Esophagus muscularis mucosa (tissue), 4 donors: ENCODE results near the gene SAMD4B. TPM values are rescaled to one million over a fixed set of nuclear protein-coding genes. Genes with fewer than 3 reads are reported as not detected.
A peak's percentile ranks its signal among the peaks of the same experiment; 100 is the strongest.
"Not testable (repeated sequence)": the region's sequence is repeated elsewhere in the genome, so short reads cannot be mapped to it uniquely, and the experiment has no call there.

Source experiments
- DNase-seq: peaks from one replicate; pipeline ENCODE4 v3.0.0-alpha.2; 2017; ENCODE audit errors: extremely low spot score
- H3K27ac ChIP-seq, 4 donors: fragments of 200-600 bp; sonication (generic); replicated peaks in 1 of 4; 1 replicate in 3 of 4; 2 replicates in 1 of 4; pipeline ENCODE4 v1.5.1; 2016 to 2019; ENCODE audit warnings: mild to moderate bottlenecking in 1 of 4
- H3K27me3 ChIP-seq, 4 donors: fragments of 200-600 bp; sonication (generic); one replicate each; pipeline versions ENCODE4 v1.5.1 to v1.6.0; 2016 to 2019
- H3K36me3 ChIP-seq, 4 donors: fragments of 200-600 bp; sonication (generic); one replicate each; pipeline ENCODE4 v1.5.1; 2016 to 2019
- H3K4me1 ChIP-seq, 4 donors: fragments of 200-600 bp; sonication (generic); one replicate each; pipeline ENCODE4 v1.5.1; 2016 to 2019
- H3K4me3 ChIP-seq, 4 donors: fragments of 200-600 bp; sonication (generic); 1 replicate in 2 of 4; 2 replicates in 2 of 4; pipeline ENCODE4 v1.5.1; 2016 to 2019; ENCODE audit warnings: mild to moderate bottlenecking in 4 of 4, moderate library complexity in 1 of 4
- H3K9me3 ChIP-seq, 4 donors: fragments of 200-600 bp; sonication (generic); 1 replicate in 3 of 4; 2 replicates in 1 of 4; pipeline ENCODE4 v1.5.1; 2016 to 2019
- EP300 ChIP-seq: sonication (generic); formaldehyde crosslinking; IDR thresholded peaks from one replicate; pipeline ENCODE4 v1.6.1; 2017; ENCODE audit warnings: antibody characterized with exemption
- POLR2A ChIP-seq: fragments of 450-650 bp; IDR thresholded peaks from one replicate; pipeline ENCODE4 v1.6.1; 2017; ENCODE audit warnings: antibody characterized with exemption, moderate library complexity, mild to moderate bottlenecking, low read depth
- POLR2AphosphoS5 ChIP-seq, 2 donors: sonication (generic); formaldehyde crosslinking; IDR thresholded peaks; one replicate each; pipeline ENCODE4 v1.6.1; 2017; ENCODE audit warnings: antibody characterized with exemption in 2 of 2
- WGBS: methylation state at CpG from one replicate; pipeline ENCODE4 v1.1.5; 2018; 5-methylcytosine and 5-hydroxymethylcytosine counted together
- intact Hi-C: fragments of 100-400 bp; cut with DNase I; formaldehyde crosslinking; loops from one replicate; pipeline ENCODE4 v1.15.1; 2023
- total RNA-seq, 4 donors: library from RNA; depleted of rRNA; stranded (reverse); fragments of >200 nt; gene quantifications; one replicate each; pipeline versions ENCODE4 v1.1.0 to v1.2.1, GENCODE V29; 2016
- TF ChIP-seq, protein P1 (sequence below), 3 experiments: fragments of 200-600 bp in 2 of 3; fragments of 450-650 bp in 1 of 3; sonication (generic) in 2 of 3; IDR thresholded peaks; one replicate each; pipeline ENCODE4 v1.5.1; 2017 to 2019; ENCODE audit warnings: antibody characterized with exemption in 3 of 3, mild to moderate bottlenecking in 2 of 3, moderate library complexity in 1 of 3

SAMD4B gene
- total RNA-seq, 4 donors from 2014 or later, result 59.8 to 138 (median 104) TPM

DNA sequence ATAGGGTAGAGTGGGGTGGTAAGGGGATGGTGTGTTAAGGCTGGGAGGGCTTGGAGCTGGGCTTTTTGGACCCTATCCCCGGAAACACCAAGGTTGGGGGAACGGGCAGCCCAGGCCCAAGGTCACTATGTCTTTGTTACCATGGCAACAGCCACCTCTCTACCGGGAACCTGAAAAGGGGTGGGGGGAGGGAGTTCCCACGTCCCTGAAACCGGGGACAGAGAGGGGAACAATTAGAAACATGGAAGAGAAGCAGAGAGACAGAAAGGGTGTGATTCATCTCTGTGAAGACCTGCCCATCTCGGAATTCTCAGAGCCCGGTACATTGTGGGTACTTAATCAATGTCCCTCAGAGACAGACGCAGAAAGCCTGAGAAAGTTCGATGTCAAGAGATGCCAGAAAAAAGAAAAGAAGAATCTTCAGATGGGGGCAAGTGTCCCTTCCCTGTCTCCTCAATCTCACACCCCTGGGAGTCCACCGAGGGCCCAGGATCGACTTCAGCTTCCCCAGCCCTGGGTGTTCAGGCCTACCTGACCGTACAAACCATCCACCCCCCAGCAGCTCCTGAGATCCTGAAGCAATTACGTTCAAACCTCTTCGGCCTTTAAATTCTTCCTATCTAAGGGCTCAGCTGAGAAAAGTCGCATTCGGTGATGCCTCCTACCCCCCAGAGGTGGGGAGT lies 14.7 kb upstream of the SAMD4B start:
- H3K4me3 ChIP-seq, result no peak overlapping the region
- H3K36me3 ChIP-seq, result no peaks in the 10 kb centered on the region
- WGBS, result 61% methylated on average over 16 of the region's 16 CpGs
- intact Hi-C loops, result loop anchor here (1.0 to 10.0 kb wide), 3 partner anchors 143 to 363 kb away; no protein-coding TSS in a partner anchor
- no peak overlapping the region for H3K27ac ChIP-seq
- H3K4me1 ChIP-seq, result peaks cover 0 to 12% (median 6%) of the 10 kb centered on the region in 4 donors
- H3K27me3 ChIP-seq, result peaks cover 0 to 11% (median 0%) of the 10 kb centered on the region in 4 donors
- TF ChIP-seq POLR2A (no peak), POLR2AphosphoS5 (IDR thresholded peaks at IDR 0.05) (no peak), EP300 (no peak)
- TF ChIP-seq, protein P1, sequence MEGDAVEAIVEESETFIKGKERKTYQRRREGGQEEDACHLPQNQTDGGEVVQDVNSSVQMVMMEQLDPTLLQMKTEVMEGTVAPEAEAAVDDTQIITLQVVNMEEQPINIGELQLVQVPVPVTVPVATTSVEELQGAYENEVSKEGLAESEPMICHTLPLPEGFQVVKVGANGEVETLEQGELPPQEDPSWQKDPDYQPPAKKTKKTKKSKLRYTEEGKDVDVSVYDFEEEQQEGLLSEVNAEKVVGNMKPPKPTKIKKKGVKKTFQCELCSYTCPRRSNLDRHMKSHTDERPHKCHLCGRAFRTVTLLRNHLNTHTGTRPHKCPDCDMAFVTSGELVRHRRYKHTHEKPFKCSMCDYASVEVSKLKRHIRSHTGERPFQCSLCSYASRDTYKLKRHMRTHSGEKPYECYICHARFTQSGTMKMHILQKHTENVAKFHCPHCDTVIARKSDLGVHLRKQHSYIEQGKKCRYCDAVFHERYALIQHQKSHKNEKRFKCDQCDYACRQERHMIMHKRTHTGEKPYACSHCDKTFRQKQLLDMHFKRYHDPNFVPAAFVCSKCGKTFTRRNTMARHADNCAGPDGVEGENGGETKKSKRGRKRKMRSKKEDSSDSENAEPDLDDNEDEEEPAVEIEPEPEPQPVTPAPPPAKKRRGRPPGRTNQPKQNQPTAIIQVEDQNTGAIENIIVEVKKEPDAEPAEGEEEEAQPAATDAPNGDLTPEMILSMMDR (IDR thresholded peaks at IDR 0.05), result no peak
- no peaks in the 10 kb centered on the region for H3K9me3 ChIP-seq
- DNase-seq, result no peak

DNA sequence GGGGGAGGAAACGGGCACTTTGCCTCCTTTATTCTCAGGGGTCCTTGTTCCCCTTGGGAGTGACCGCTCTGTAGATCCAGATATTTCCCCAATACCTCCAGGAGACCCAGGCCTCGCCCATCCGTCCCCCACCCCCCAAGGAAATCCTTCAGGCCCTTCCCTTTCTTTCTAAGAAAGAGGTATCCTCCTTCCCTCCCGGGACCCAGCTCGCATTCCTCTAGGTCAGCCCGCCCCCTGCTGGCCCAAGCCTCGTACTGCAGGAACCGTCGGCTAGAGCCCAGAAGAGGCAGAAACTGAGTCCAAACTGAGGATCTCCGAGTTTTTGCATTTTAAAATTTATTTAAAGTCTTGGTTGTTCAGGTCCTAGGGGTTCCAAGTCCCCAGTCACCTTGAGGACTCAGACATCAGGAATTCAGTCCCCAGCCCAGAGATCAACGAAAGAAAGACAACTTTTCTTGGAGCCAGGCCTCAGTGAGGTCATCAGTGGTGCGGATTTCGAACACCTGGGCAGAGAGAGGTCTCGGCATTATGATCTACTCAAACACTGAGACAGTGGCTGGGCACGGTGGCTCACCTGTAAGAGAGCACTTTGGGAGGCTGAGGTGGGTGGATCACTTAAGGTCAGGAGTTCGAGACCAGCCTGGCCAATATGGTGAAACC lies 14.0 kb upstream of the SAMD4B start:
- Histone ChIP-seq H3K27ac (no peak overlapping the region), H3K4me3 (no peak overlapping the region), H3K36me3 (no peaks in the 10 kb centered on the region), H3K9me3 (no peaks in the 10 kb centered on the region), H3K4me1 (peaks cover 0 to 12% (median 6%) of the 10 kb centered on the region in 4 donors), H3K27me3 (peaks cover 0 to 11% (median 0%) of the 10 kb centered on the region in 4 donors)
- WGBS, result 24% methylated on average over 17 of the region's 17 CpGs
- intact Hi-C loops, result loop anchor here (1.0 to 10.0 kb wide), 3 partner anchors 143 to 363 kb away; no protein-coding TSS in a partner anchor
- TF ChIP-seq POLR2AphosphoS5 (IDR thresholded peaks at IDR 0.05) (peak in 1 of 2 donors; percentile 35), EP300 (no peak)
- TF ChIP-seq, protein P1 (IDR thresholded peaks at IDR 0.05), result peak in 2 of 3 experiments; percentile 93 to 96
- peak; percentile 95 for DNase-seq

DNA sequence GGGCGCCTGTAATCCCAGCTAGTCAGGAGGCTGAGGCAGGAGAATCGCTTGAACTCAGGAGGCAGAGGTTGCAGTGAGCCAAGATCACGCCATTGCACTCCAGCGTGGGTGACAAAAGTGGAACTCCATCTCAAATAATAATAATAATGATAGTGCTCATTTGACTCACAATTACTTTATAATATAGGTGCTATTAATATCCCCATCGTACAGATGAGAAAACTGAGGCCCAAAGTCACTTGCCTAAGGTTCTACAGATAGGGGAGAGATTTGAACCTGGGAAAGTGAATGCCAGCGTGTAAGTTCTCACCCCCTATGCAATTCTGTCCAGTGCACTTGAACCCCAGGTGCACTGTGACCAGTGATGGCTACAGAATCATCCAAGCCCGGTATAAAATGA lies 12.3 kb upstream of the SAMD4B start:
- no peak for DNase-seq
- Histone ChIP-seq H3K9me3 (no peaks in the 10 kb centered on the region), H3K27ac (no peak overlapping the region), H3K4me1 (peaks cover 0 to 12% (median 6%) of the 10 kb centered on the region in 4 donors), H3K36me3 (no peaks in the 10 kb centered on the region), H3K27me3 (peaks cover 0 to 11% (median 0%) of the 10 kb centered on the region in 4 donors), H3K4me3 (no peak overlapping the region)
- intact Hi-C loops, result loop anchor here (10.0 kb wide), 2 partner anchors 145 to 365 kb away; no protein-coding TSS in a partner anchor
- WGBS, result 87% methylated on average over 7 of the region's 7 CpGs
- TF ChIP-seq, protein P1 (IDR thresholded peaks at IDR 0.05), result no peak
- TF ChIP-seq POLR2AphosphoS5 (IDR thresholded peaks at IDR 0.05) (no peak), POLR2A (no peak), EP300 (no peak)

DNA sequence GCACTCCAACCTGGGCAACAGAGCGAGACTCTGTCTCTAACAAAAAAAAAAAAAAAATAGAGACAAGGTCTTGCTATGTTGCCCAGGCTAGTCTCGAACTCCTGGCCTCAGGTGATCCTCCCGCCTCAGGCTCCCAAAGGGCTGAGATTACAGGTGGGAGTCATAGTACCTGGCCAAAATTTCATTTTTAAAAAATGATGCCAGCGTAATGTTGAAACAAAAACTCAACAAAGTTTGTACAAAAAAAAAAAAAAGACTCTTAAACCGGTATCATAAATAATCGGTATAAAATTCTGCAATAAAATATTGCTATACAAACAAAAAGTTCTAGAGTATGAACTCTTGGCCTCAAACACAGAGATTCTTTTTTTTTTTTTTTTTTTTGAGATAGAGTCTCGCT lies 9.9 kb upstream of the SAMD4B start:
- intact Hi-C loops, result no loop called here
- 89% methylated on average over 7 of the region's 7 CpGs for WGBS

DNA sequence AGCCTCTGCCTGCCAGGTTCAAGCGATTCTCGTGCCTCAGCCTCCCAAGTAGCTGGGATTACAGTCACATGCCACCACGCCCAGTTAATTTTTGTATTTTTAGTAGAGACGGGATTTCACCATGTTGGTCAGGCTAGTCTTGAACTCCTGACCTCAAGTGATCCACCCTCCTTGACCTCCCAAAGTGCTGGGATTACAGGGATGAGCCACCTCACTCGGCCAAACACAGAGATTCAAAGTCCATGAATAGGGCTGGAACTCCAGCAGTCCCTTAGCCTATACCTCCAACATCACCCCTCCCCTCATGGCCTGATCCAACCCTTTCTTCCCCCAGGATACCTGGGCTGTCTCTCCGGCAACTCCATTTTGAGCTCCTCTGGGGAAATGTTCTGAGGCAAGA lies 9.5 kb upstream of the SAMD4B start:
- H3K27me3 ChIP-seq, result peaks cover 0 to 11% (median 0%) of the 10 kb centered on the region in 4 donors
- intact Hi-C loops, H3K36me3 ChIP-seq, H3K27ac ChIP-seq, DNase-seq, H3K4me3 ChIP-seq, H3K9me3 ChIP-seq, H3K4me1 ChIP-seq: not testable (repeated sequence)
- 77% methylated on average over 6 of the region's 6 CpGs for WGBS

More for the DNA sequence above, 9.9 kb upstream of the SAMD4B start:
- Histone ChIP-seq H3K27ac (no peak overlapping the region), H3K9me3 (no peaks in the 10 kb centered on the region), H3K4me1 (peaks cover 0 to 12% (median 8%) of the 10 kb centered on the region in 4 donors), H3K36me3 (no peaks in the 10 kb centered on the region), H3K4me3 (no peak overlapping the region), H3K27me3 (peaks cover 0 to 11% (median 0%) of the 10 kb centered on the region in 4 donors)
- DNase-seq, result no peak
- no peak for TF ChIP-seq POLR2AphosphoS5 (IDR thresholded peaks at IDR 0.05)
- TF ChIP-seq EP300, result no peak
